RPMI7951 (cell line): ENCODE results near the gene SLC49A4. TPM values are rescaled to one million over a fixed set of nuclear protein-coding genes. Genes with fewer than 3 reads are reported as not detected.
A peak's percentile ranks its signal among the peaks of the same experiment; 100 is the strongest.
"Not testable (repeated sequence)": the region's sequence is repeated elsewhere in the genome, so short reads cannot be mapped to it uniquely, and the experiment has no call there.

Experiments used
- DNase-seq: peaks from one replicate; pipeline ENCODE4 v3.0.0-alpha.2; 2012; ENCODE audit warnings: low read depth
- total RNA-seq: library from RNA; depleted of rRNA; stranded (reverse); fragments of >200 nt; shearing (Covaris generic); gene quantifications from 2 replicates; pipeline ENCODE4 v1.2.3, GENCODE V29; 2014; rRNA removed

The SLC49A4 gene
- total RNA-seq, result 10.6 and 12.1 TPM in 2 replicates

GRCh38 chr3:122794779-122795673, at the start of gene SLC49A4:
Gene SLC49A4 (plus strand): TSS chr3:122795069. CDS start chr3:122795193, 124 bp downstream.
- DNase-seq, result peak; percentile 74

- DNase-seq, result peak; percentile 5
Observed at GRCh38 chr3:122745369-122746021, 49.4 kb upstream of the SLC49A4 start.

GRCh38 chr3:122747295-122747694, 47.6 kb upstream of the SLC49A4 start:
- not testable (repeated sequence) for DNase-seq

- no peak for DNase-seq
Observed at GRCh38 chr3:122748347-122748746, 46.5 kb upstream of the SLC49A4 start.

GRCh38 chr3:122754929-122755328, 39.9 kb upstream of the SLC49A4 start:
- DNase-seq, result peak; percentile 32

GRCh38 chr3:122755491-122755890, 39.4 kb upstream of the SLC49A4 start:
- no peak for DNase-seq

- no peak for DNase-seq
Observed at GRCh38 chr3:122758877-122759560, 35.9 kb upstream of the SLC49A4 start.

GRCh38 chr3:122760453-122761271, 34.2 kb upstream of the SLC49A4 start:
- no peak for DNase-seq

GRCh38 chr3:122766430-122766829, 28.4 kb upstream of the SLC49A4 start:
- DNase-seq, result no peak

GRCh38 chr3:122767540-122768372, 27.1 kb upstream of the SLC49A4 start:
- DNase-seq, result no peak

- no peak for DNase-seq
Observed at GRCh38 chr3:122770521-122771202, 24.2 kb upstream of the SLC49A4 start.

- DNase-seq, result no peak
Observed at GRCh38 chr3:122772827-122773226, 22.0 kb upstream of the SLC49A4 start.

GRCh38 chr3:122773944-122774509, 20.8 kb upstream of the SLC49A4 start:
- no peak for DNase-seq

- peak; percentile 7 for DNase-seq
Observed at GRCh38 chr3:122774564-122774963, 20.3 kb upstream of the SLC49A4 start.

- DNase-seq, result no peak
Observed at GRCh38 chr3:122776675-122777468, 18.0 kb upstream of the SLC49A4 start.

GRCh38 chr3:122777563-122777962, 17.3 kb upstream of the SLC49A4 start:
- no peak for DNase-seq

- DNase-seq, result no peak
Observed at GRCh38 chr3:122782804-122783203, 12.1 kb upstream of the SLC49A4 start.

- no peak for DNase-seq
Observed at GRCh38 chr3:122784436-122784835, 10.4 kb upstream of the SLC49A4 start.

- no peak for DNase-seq
Observed at GRCh38 chr3:122785231-122785630, 9.6 kb upstream of the SLC49A4 start.
